ENCODE measurements around the gene NXPE1. TPM values are rescaled to one million over a fixed set of nuclear protein-coding genes. Genes with fewer than 3 reads are reported as not detected.

Gene NXPE1
- total and polyA plus RNA-seq, 2 experiments from 2014 or later: not detected

DNA sequence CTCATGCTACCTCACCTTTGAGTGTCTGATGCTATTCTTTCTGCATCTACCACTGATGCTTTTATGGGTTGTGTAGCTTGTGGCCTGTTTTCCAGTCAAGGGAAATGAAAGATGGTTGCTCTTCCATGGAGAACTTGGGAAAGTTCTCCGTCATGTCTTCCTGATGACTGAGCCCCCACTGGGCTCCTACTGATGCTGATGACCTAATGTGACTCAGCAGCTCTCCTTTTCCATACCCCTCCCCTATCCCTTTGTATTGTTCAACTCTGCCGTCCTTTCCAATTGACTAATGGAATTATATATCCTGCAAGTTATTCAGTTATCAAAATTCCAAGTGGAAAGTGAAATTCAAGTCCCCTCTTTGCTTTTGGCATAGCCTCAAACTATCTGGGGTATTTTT, 75.8 kb downstream of the NXPE1 start:
- no peak overlapping the region for H3K27ac ChIP-seq (ENCODE audit: low read depth)
- H3K79me2 ChIP-seq (replicated peaks; ENCODE audit: insufficient read depth): no peaks in the 10 kb centered on the region
- Mint-ChIP-seq H3K9me3 (peaks cover 10% of the 10 kb centered on the region), H3K4me1 (peaks cover 51% of the 10 kb centered on the region), H3K27ac (no peak overlapping the region), H3K27me3 (ENCODE audit: insufficient read depth, low read depth, poor library complexity) (peaks cover 5% of the 10 kb centered on the region), H3K36me3 (ENCODE audit: low read depth) (peaks cover 22% of the 10 kb centered on the region), H3K4me3 (no peak overlapping the region)
- ATAC-seq: no peak
- no peaks in the 10 kb centered on the region for H3K9me2 ChIP-seq (ENCODE audit: insufficient read depth)
- no peaks in the 10 kb centered on the region for H3K27me3 ChIP-seq (ENCODE audit: insufficient read depth)
- H4K20me1 ChIP-seq (replicated peaks; ENCODE audit: insufficient read depth): no peaks in the 10 kb centered on the region
- H2AFZ ChIP-seq: 0 out of 2 replicates have a peak overlapping the region, but pooled peaks have one; percentile 20
- peaks cover 46% of the 10 kb centered on the region for H3K4me1 ChIP-seq (ENCODE audit: insufficient read depth)
- no peaks in the 10 kb centered on the region; the same call in 1 of the 2 replicates for H3K36me3 ChIP-seq (ENCODE audit: insufficient read depth)
- DNase-seq (ENCODE audit: low spot score): no peak
- H3F3A ChIP-seq (replicated peaks; ENCODE audit: low read depth): no peaks in the 10 kb centered on the region; the same call in 1 of the 2 replicates
- TF ChIP-seq POLR2AphosphoS5 (IDR thresholded peaks at IDR 0.05; ENCODE audit: low read depth) (no peak), STAT1 (IDR thresholded peaks at IDR 0.05; ENCODE audit: unreplicated experiment) (no peak), EZH2phosphoT487 (IDR thresholded peaks at IDR 0.05; ENCODE audit: unreplicated experiment) (no peak), CREB1 (CRISPR knock-in tag; IDR thresholded peaks at IDR 0.05; ENCODE audit: low read depth) (no peak), ZNF114 (CRISPR knock-in tag; IDR thresholded peaks at IDR 0.05) (no peak), JUNB (IDR thresholded peaks at IDR 0.05; ENCODE audit: unreplicated experiment) (no peak), NANOG (IDR thresholded peaks at IDR 0.05; ENCODE audit: borderline replicate concordance) (no peak), ETS1 (IDR thresholded peaks at IDR 0.05) (no peak)
- no peak overlapping the region for H3K4me2 ChIP-seq
- no peak overlapping the region for H3K4me3 ChIP-seq

DNA sequence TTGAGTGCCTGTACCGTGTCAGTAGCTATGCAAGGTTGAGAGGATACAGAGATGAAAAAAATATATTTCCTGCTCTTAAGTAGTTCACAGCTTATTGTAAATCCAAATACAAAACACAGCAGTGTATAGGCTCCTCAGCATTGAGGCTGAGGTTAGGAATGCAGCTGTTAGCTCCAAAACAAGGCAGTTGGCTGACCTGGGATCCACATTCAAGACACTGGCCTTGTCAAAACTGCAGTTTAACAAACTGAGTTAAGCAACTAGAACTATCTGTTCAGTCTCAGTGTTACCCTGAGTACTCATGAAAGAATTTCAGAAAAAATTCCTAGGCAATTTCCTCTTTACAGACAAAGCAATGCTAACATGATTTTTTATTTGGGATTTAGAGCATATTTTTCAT, 77.6 kb downstream of the NXPE1 start:
- H4K20me1 ChIP-seq (replicated peaks; ENCODE audit: insufficient read depth): no peaks in the 10 kb centered on the region
- ATAC-seq (peak; percentile 58), DNase-seq (ENCODE audit: low spot score) (peak; percentile 41)
- no peak for TF ChIP-seq EZH2 (IDR thresholded peaks at IDR 0.05; ENCODE audit: low read depth, unreplicated experiment)
- no peak for TF ChIP-seq EZH2phosphoT487 (IDR thresholded peaks at IDR 0.05; ENCODE audit: unreplicated experiment)
- TF ChIP-seq STAT1 (IDR thresholded peaks at IDR 0.05; ENCODE audit: unreplicated experiment): no peak
- TF ChIP-seq CTCF (conservative IDR thresholded peaks at IDR 0.05; ENCODE audit: low read depth in 2 of 2): no peak
- no peak for TF ChIP-seq CREB1 (CRISPR knock-in tag; IDR thresholded peaks at IDR 0.05; ENCODE audit: low read depth)
- no peak for TF ChIP-seq NANOG (IDR thresholded peaks at IDR 0.05; ENCODE audit: borderline replicate concordance)
- no peak for TF ChIP-seq ZNF462 (CRISPR knock-in tag; IDR thresholded peaks at IDR 0.05)
- no peak for TF ChIP-seq JUNB (IDR thresholded peaks at IDR 0.05; ENCODE audit: unreplicated experiment)
- no peak for TF ChIP-seq ZNF331 (CRISPR knock-in tag; IDR thresholded peaks at IDR 0.05; ENCODE audit: low read depth)

More for the DNA sequence above, 77.6 kb downstream of the NXPE1 start:
- H3K27ac ChIP-seq (ENCODE audit: low read depth): no peak overlapping the region
- no peaks in the 10 kb centered on the region for H3K9me2 ChIP-seq (ENCODE audit: insufficient read depth)
- peaks cover 14% of the 10 kb centered on the region for H3K36me3 Mint-ChIP-seq (ENCODE audit: low read depth)
- peak overlapping the region; percentile 61 for H3K4me2 ChIP-seq
- H3K4me3 ChIP-seq: no peak overlapping the region
- H3K27me3 Mint-ChIP-seq (ENCODE audit: insufficient read depth, low read depth, poor library complexity): peaks cover 5% of the 10 kb centered on the region
- H3K79me2 ChIP-seq (replicated peaks; ENCODE audit: insufficient read depth): no peaks in the 10 kb centered on the region
- no peaks in the 10 kb centered on the region; the same call in 1 of the 2 replicates for H3F3A ChIP-seq (replicated peaks; ENCODE audit: low read depth)
- H3K36me3 ChIP-seq (ENCODE audit: insufficient read depth): no peaks in the 10 kb centered on the region
- H2AFZ ChIP-seq: no peak overlapping the region
- no peak overlapping the region for H3K27ac Mint-ChIP-seq
- H3K4me1 ChIP-seq (ENCODE audit: insufficient read depth): peaks cover 58% of the 10 kb centered on the region
- no peak overlapping the region for H3K4me3 Mint-ChIP-seq
- H3K4me1 Mint-ChIP-seq: peaks cover 59% of the 10 kb centered on the region
- no peaks in the 10 kb centered on the region for H3K27me3 ChIP-seq (ENCODE audit: insufficient read depth)
- H3K9me3 Mint-ChIP-seq: peaks cover 10% of the 10 kb centered on the region

Data from GM23338 (cell line).